Small intestine (tissue), 7 donors: ENCODE data around the gene WSB2. TPM values are rescaled to one million over a fixed set of nuclear protein-coding genes. Genes with fewer than 3 reads are reported as not detected.

Experiments used
- DNase-seq, 2 donors: peaks; one replicate each; pipeline versions ENCODE4 v3.0.0 to v3.0.0-alpha.2; 2013
- FAIRE-seq: peaks from 2 replicates; lab custom pipeline; 2012; peaks lifted over from hg19 to GRCh38; lab: Jason Lieb, UNC
- H3K27ac ChIP-seq, 3 donors: one replicate each; pipeline ENCODE4 v1.5.1; 2013; ENCODE audit warnings: low read length in 2 of 3, mild to moderate bottlenecking in 2 of 3, control low read depth in 1 of 3, inconsistent platforms in 1 of 3, low read depth in 1 of 3, moderate library complexity in 1 of 3
- H3K27me3 ChIP-seq, 3 donors: one replicate each; pipeline ENCODE4 v1.6.1; 2013; ENCODE audit warnings: low read length in 3 of 3, inconsistent platforms in 1 of 3; ENCODE audit not compliant: control insufficient read depth in 3 of 3, insufficient read depth in 3 of 3
- H3K36me3 ChIP-seq, 3 donors: one replicate each; pipeline ENCODE4 v1.6.1; 2013; ENCODE audit warnings: low read length in 3 of 3, inconsistent platforms in 1 of 3, low read depth in 1 of 3, mild to moderate bottlenecking in 1 of 3, moderate library complexity in 1 of 3; ENCODE audit not compliant: control insufficient read depth in 3 of 3, insufficient read depth in 2 of 3
- H3K4me1 ChIP-seq, 3 donors: one replicate each; pipeline ENCODE4 v1.6.1; 2013; ENCODE audit warnings: low read length in 2 of 3, inconsistent platforms in 1 of 3, low read depth in 1 of 3, mild to moderate bottlenecking in 1 of 3, moderate library complexity in 1 of 3; ENCODE audit not compliant: control insufficient read depth in 3 of 3, insufficient read depth in 2 of 3
- H3K4me3 ChIP-seq, 3 donors: one replicate each; pipeline ENCODE4 v1.5.1; 2013; ENCODE audit warnings: low read length in 3 of 3, control low read depth in 1 of 3, inconsistent platforms in 1 of 3, low read depth in 1 of 3, mild to moderate bottlenecking in 1 of 3, moderate library complexity in 1 of 3
- H3K9me3 ChIP-seq, 2 donors: one replicate each; pipeline ENCODE4 v1.6.1; 2013; ENCODE audit warnings: low read depth in 1 of 2, low read length in 1 of 2; ENCODE audit not compliant: control insufficient read depth in 2 of 2, insufficient read depth in 1 of 2
- WGBS, 3 donors: extraction: QIAGEN DNeasy Blood & Tissue Kit; methylation state at CpG; one replicate each; pipeline ENCODE4 v1.1.7; 2013; 5-methylcytosine and 5-hydroxymethylcytosine counted together
- polyA plus RNA-seq, 4 donors: library from polyadenylated mRNA; stranded (reverse) in 3 of 4; unstranded in 1 of 4; fragments of 200-250 nt in 3 of 4; fragments of 120-200 nt in 1 of 4; gene quantifications; one replicate each; pipeline versions ENCODE4 v1.2.1 to v1.2.3, GENCODE V29; 2013
- donor health status: healthy with polysubstance abuse.
- donor health status: control.
- donor health status: control.
- donor health status: Bipolar disorder and iron deficiency.
- donor health status: healthy.

The WSB2 gene
- polyA plus RNA-seq, 4 donors = 47.4 to 122 (median 95.6) TPM

DNA sequence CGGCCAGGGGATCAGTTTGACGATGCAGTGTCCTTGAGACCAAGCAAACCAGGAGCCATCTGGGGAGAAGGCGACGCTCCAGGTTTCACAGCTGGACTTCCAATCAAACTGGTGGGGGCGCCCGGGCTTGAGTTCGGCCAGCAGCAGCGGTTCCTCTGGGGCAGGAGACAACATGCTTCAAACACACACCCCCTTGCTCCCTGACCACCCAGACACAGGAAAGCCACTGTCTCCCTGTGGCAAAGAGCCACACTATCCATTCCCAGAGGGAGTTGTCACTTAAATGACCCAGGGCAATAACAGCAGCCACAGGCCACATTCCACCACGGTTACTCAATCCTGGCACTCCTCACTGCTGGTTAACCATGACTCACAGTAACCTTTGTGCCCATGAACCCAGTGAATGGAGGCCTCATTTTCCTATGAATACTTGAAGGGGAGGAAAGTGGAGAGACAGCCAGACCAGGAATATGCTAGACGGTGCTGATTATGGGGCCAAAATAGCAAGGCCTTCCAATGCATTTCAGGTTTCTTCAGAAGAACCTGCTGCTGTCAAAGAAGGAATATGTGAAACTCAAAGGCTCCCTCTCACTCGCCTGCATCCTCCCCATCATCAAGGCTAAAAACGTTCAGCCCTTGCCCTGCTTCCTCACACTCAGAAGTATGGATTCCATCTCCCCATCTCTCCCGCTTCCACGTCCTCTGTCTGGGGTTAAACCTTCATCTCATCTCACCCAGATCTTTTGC, 8.5 kb downstream of the WSB2 start:
- Histone ChIP-seq H3K27me3 (no peaks in the 10 kb centered on the region), H3K36me3 (peaks cover 0 to 24% (median 1%) of the 10 kb centered on the region in 3 donors), H3K4me3 (peak overlapping the region in 2 of 3 donors; percentile 18 to 48), H3K4me1 (peaks cover 7 to 22% (median 19%) of the 10 kb centered on the region in 3 donors), H3K27ac (peak overlapping the region; percentile 90 to 98 (median 92)), H3K9me3 (no peaks in the 10 kb centered on the region)
- peak; percentile 97 to 99 for DNase-seq
- 15 to 41% (median 28%) methylated on average over 13 to 14 of the region's 14 CpGs for WGBS, 3 donors
- FAIRE-seq = no peak

DNA sequence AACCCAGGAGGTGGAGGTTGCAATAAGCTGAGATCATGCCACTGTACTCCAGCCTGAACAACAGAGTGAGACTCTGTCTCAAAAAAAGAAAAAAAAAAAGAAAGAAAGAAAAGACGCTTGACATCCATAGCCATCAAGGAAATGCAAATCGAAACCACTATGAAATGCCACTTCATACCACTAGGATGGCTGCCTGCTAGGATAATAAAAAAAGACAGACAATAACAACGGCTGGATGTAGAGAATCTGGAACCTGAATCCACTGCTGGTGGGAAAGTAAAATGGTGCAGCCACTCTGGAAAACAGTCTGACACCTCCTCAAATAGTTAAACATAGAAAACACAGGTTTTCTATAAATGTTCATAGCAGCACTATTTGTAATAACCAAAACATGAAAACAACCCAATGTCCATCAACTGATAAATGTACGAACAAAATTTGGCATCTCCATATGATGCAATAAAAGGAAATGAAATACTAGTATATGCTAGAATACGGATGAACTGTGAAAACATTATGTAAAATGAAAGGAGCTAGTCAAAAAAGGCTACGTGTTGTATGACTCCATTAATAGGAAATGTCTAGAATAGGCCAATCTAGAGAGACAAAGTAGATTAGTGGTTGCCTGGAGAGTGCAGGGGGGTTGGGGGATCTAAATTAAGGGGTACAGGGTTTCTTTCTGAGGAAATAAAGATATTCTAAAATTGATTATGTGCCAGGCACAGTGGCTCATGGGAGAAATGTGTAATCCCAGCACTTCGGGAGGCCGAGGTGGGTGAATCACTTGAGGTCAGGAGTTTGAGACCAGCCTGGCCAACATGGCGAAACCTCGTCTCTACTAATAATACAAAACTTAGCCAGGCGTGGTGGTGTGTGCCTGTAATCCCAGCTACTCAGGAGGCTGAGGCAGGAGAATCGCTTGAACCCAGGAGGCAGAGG, 9.7 kb downstream of the WSB2 start:
- FAIRE-seq (no peak), DNase-seq (no peak)
- no peaks in the 10 kb centered on the region for H3K9me3 ChIP-seq
- peak overlapping the region in 1 of 3 donors; percentile 48 for H3K4me3 ChIP-seq
- no peaks in the 10 kb centered on the region for H3K27me3 ChIP-seq
- WGBS, 3 donors = 83 to 89% (median 84%) methylated on average over 12 of the region's 12 CpGs
- peaks cover 0 to 29% (median 1%) of the 10 kb centered on the region in 3 donors for H3K36me3 ChIP-seq
- peaks cover 5 to 20% (median 19%) of the 10 kb centered on the region in 3 donors for H3K4me1 ChIP-seq
- peak overlapping the region; percentile 44 to 92 (median 92) for H3K27ac ChIP-seq

DNA sequence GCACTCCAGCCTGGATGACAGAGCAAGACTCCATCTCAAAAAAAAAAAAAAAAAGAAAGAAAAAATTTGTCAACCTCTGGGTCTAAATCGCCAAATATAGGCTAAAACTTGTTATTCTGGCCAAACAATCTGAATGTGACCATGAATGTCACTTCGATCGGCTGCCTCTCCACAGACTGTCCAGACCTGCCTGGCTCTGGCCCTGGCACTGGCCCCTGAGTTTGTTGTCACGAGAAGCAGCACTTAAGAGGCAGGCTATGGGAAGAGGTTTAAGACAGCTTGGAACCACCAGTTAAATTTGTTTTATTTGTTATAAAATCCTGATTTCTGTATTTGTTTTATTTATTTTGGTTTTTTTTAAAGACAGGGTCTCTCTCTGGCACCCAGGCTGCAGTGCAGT, 14.5 kb downstream of the WSB2 start:
- FAIRE-seq = no peak
- no peak for DNase-seq
- no peak overlapping the region for H3K27ac ChIP-seq
- H3K4me3 ChIP-seq = no peak overlapping the region
- no peaks in the 10 kb centered on the region for H3K9me3 ChIP-seq
- H3K4me1 ChIP-seq = no peaks in the 10 kb centered on the region
- peaks cover 12 to 47% (median 12%) of the 10 kb centered on the region in 3 donors for H3K36me3 ChIP-seq
- no peaks in the 10 kb centered on the region for H3K27me3 ChIP-seq
- 96 to 99% (median 96%) methylated on average over 4 of the region's 4 CpGs for WGBS, 3 donors

DNA sequence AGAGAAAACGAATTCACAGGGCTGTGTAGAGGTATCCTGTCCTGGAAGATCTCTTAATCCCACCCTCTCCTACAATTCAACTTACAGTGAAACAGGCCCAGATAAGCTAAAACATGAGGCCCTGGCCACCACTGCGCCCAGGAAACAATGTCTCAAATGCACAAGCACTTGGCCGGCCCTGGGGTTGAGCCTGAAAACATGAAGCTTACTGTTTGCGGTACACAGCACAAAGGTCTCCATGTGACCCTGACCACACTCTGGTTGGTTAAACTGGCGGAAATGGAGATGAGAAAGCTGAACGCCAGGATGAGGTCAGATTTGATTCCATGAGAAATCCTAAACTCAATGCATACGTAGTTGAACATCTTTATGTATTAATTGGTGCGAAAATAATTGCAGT, 16.4 kb downstream of the WSB2 start:
- DNase-seq = no peak
- no peak overlapping the region for H3K4me3 ChIP-seq
- 93 to 98% (median 97%) methylated on average over 8 of the region's 8 CpGs for WGBS, 3 donors
- H3K9me3 ChIP-seq = no peaks in the 10 kb centered on the region
- FAIRE-seq = no peak
- peaks cover 12 to 54% (median 20%) of the 10 kb centered on the region in 3 donors for H3K36me3 ChIP-seq
- H3K27me3 ChIP-seq = no peaks in the 10 kb centered on the region
- no peak overlapping the region for H3K27ac ChIP-seq
- no peaks in the 10 kb centered on the region for H3K4me1 ChIP-seq

DNA sequence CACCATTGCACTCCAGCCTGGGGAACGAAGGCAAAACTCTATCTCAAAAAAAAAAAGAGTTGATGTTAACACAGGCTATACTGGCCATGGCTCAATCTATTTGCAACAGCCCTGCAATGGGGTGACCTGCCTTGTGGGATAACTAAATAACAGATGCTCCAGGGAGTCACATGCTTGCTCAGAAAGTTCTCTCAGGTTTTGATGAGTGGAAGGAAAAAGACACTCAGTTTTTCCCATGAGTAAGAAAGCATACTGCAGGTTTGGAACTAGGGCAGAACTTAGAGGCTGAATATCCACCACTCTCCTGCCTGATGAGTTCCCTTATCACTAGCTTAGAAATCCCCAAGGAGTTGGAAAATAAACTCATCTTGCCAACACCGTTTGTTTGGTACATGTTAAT, 16.9 kb downstream of the WSB2 start:
- no peaks in the 10 kb centered on the region for H3K27me3 ChIP-seq
- H3K27ac ChIP-seq = no peak overlapping the region
- H3K4me3 ChIP-seq = no peak overlapping the region
- FAIRE-seq (no peak), DNase-seq (no peak)
- no peaks in the 10 kb centered on the region for H3K9me3 ChIP-seq
- 79 to 97% (median 83%) methylated on average over 2 of the region's 2 CpGs for WGBS, 3 donors
- no peaks in the 10 kb centered on the region for H3K4me1 ChIP-seq
- H3K36me3 ChIP-seq = peaks cover 14 to 57% (median 24%) of the 10 kb centered on the region in 3 donors

DNA sequence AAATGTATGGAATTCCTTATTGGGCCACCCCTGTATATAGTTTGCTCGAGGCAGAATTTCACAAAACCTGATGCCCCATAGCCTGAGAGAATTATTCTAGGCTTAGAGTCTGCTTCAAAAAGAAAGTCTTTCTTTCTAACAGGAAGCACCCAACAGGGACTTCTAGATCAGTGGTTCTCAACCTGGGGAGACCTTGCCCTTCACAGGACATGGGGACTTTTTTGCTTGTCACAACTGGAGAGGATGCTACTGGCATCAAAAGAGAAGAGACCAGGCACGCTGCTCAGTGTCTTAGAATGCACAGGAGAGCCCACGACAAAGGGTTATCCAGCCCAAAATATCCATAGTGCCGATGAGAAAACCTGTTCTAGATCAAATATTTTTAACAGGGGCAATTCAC, 18.9 kb downstream of the WSB2 start:
- H3K9me3 ChIP-seq = no peaks in the 10 kb centered on the region
- H3K27me3 ChIP-seq = no peaks in the 10 kb centered on the region
- H3K4me1 ChIP-seq = no peaks in the 10 kb centered on the region
- no peak overlapping the region for H3K4me3 ChIP-seq
- FAIRE-seq = no peak
- H3K36me3 ChIP-seq = peaks cover 24 to 61% (median 33%) of the 10 kb centered on the region in 3 donors
- DNase-seq = no peak
- 87 to 91% (median 89%) methylated on average over 4 of the region's 4 CpGs for WGBS, 3 donors
- H3K27ac ChIP-seq = no peak overlapping the region

- 80 to 83% (median 81%) methylated on average over 6 of the region's 6 CpGs for WGBS, 3 donors
- DNase-seq (no peak), FAIRE-seq (no peak)
- no peak overlapping the region for H3K4me3 ChIP-seq
- no peaks in the 10 kb centered on the region for H3K27me3 ChIP-seq
- no peaks in the 10 kb centered on the region for H3K4me1 ChIP-seq
- H3K9me3 ChIP-seq = no peaks in the 10 kb centered on the region
- peaks cover 28 to 72% (median 50%) of the 10 kb centered on the region in 3 donors for H3K36me3 ChIP-seq
- no peak overlapping the region for H3K27ac ChIP-seq
Observed at GRCh38 chr12:118038137-118038536, 22.8 kb downstream of the WSB2 start.

DNA sequence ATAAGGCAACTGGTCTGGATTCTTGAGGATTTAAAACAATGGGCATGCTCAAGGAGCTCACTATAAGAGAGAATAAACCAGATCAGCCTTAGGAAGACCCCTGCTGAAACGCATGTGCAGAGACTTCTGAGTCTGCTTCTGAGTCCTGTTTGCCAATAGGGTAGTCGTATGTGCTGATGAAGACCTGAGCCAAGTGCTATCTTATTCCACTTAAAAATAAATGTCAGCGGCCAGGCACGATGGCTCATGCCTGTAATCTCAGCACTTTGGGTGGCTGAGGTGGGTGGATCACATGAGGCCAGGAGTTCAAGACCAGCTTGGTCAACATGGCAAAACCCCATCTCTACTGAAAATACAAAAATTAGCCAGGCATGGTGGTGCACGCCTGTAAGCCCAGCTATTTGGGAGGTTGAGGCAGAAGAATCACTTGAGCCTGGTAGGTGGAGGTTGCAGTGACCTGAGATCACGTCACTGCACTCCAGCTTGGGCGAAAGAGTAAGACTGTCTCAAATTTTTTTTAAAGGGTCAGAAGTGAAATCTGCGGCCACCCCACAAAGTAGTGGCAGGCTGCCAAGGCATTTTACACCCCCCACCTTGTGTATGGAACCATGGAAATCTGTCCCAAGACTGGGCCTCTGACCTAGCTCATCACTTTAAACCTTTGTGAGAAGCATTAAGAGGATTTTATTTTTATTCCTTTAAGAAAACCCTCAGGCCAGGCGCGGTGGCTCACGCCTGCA, 24.1 kb downstream of the WSB2 start:
- Histone ChIP-seq H3K36me3 (peaks cover 25 to 71% (median 46%) of the 10 kb centered on the region in 3 donors), H3K27me3 (no peaks in the 10 kb centered on the region), H3K27ac (no peak overlapping the region), H3K9me3 (no peaks in the 10 kb centered on the region), H3K4me3 (no peak overlapping the region), H3K4me1 (no peaks in the 10 kb centered on the region)
- no peak for DNase-seq
- FAIRE-seq = no peak
- 92 to 96% (median 96%) methylated on average over 11 of the region's 11 CpGs for WGBS, 3 donors
